Activated CD4-positive, CD25-positive, alpha-beta regulatory T cell (primary cell): Measurements from ENCODE around the gene UBE2H.
"Not testable (repeated sequence)": the region's sequence is repeated elsewhere in the genome, so short reads cannot be mapped to it uniquely, and the experiment has no call there.

Experiments used
- DNase-seq, 4 experiments: peaks; one replicate each; lab custom pipeline; 2025; lab: John Stamatoyannopoulos, UW

Gene UBE2H

DNA sequence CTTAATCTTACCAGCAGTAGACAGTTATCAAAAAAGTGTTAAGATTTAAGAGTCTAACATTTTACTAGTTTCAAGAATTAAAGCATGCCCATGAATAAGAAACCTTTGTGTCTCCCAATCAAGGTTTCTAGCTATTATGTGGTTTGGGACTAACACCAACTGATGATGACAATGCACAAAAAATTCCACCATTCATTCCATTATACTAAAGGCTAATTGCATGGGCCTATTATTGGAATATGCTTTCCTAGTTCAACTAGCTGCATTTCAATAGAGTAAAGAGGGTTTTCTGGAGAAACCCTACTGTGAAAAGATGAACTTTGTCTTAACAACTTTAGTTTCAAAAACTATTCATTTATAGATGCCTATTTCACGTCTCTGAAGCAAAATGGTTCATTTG is 44.6 kb downstream of the UBE2H start:
- DNase-seq, result no peak

- DNase-seq, result no peak
These were observed 45.5 kb downstream of the UBE2H start for GRCh38 chr7:129907122-129907736.

GRCh38 chr7:129906700-129907099 is 46.1 kb downstream of the UBE2H start:
- DNase-seq, result no peak

GRCh38 chr7:129903935-129904334 is 48.8 kb downstream of the UBE2H start:
- no peak for DNase-seq

DNA sequence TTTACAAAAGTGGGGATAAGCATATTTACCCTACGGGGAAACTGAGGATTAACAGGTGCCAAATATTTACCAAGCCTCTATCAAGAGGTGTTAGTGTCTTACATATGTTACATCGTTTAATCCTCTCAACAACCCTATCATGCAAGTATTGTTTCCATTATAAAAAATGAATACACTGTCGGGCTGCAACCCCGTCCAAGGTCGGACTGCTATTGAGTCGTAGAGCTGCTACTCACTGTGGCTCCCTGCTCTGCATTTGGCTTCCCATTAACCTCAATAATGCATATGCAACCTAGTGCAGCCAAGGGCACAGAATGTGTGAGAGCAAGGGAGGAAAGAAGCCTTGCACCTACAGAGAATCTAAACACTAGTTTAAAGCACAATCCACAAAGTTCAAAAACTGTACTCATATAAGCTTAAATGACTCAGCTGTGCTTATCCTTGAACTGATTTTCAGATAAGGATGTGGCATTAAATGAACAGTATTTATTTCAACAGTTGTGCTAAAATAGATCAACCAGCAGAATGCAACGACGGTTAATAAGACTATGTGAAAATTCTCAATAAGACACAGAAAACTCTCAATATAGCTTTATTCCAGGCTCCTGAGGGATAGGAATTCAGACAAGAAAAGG is 49.9 kb downstream of the UBE2H start:
- DNase-seq, result no peak

DNA sequence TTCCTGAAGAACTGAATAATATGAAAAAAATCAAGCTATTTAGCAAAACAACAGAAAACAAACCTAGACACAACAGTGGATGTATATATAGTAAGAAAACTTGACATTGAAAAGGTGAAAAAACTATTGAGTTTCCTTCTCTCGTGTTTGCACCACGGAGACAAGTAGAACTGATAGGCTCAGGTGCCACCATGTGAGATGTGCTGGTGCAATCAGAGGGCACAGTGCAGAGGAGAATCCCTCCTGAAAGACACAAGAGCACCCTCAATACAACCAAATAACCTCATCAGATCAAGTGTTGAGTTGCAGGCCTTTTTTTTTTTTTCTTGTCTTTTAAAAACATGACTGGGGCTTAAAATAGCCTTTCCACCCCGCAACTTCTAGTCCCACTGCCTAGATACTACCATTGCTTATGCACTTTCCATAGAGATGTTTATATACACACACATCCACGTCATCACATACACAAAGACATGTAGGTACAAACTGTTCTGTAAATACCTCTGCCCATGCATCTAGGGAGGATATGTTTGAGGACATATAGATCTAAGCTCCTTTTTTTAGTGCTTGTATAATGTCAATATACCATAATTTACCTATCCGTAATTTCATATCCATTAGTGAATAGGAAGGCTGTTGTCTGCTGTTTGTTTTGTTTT is 54.1 kb downstream of the UBE2H start:
- no peak for DNase-seq

GRCh38 chr7:129898007-129898406 is 54.8 kb downstream of the UBE2H start:
- DNase-seq, result no peak

DNA sequence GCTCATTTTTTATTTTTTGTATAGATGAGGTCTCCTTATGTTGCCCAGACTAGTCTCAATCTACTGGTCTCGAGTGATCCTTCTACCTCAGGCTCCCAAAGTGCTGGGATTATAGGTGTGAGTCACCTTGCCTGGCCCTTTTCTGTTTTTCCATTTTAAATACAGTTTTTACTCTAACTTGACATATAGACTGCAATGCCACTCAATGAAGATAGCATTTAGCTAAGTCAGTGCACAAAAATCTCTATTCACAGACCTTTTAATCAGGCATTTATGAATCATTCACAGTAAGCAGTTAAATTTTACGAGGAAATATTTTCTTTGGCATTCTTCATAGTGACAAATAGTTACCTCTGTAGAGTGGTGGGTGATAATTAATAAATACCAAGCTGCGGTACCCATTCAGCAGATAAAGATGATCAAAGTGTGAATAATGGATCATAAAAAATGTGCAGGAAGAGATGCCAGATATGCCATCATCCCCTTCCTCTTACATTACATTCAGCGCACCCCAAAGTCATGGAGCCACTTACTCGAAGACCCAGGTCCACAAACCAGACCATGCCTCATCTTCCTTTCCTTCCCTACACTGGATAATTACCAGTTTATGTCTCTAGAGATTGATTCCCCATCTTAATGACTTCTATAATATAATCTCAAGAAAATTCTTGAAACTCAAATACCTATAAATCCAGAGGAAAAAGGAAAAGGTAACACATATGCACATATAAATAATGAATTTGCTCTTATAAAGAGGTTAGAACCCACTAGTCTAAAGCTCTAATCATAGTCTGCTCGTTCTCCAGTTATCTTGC is 56.0 kb downstream of the UBE2H start:
- DNase-seq, result no peak

DNA sequence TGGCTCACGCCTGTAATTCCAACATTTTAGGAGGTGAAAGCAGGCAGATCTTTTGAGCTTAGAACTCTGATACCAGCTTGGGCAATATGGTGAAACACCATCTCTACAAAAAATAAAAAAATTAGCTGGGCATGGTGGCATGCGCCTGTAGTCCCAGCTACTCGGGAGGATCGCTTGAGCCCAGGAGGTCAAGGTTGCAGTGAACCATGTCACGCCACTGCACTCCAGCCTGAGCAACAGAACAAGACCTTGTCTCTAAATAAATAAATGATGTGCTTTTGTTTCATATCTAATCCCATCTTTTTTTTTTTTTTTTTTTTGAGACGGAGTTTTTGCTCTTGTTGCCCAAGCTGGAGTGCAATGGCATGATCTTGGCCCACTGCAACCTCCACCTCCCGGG is 58.6 kb downstream of the UBE2H start:
- DNase-seq, result not testable (repeated sequence)

DNA sequence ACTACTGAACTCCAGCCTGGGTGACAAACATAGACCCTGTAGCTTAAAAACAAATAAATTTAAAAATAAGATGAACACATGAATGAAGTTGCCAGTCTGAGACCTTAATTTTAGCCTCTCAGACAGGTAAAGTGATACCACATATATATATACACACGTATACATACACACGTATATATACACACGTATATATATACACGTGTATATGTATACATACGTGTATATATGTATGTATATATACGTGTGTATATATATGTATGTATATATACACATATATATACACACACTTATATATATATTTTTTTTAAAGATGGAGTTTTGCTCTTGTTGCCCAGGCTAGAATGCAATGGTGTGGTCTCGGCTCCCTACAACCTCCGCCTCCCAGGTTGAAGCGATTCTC is 62.7 kb downstream of the UBE2H start:
- DNase-seq, result no peak

DNA sequence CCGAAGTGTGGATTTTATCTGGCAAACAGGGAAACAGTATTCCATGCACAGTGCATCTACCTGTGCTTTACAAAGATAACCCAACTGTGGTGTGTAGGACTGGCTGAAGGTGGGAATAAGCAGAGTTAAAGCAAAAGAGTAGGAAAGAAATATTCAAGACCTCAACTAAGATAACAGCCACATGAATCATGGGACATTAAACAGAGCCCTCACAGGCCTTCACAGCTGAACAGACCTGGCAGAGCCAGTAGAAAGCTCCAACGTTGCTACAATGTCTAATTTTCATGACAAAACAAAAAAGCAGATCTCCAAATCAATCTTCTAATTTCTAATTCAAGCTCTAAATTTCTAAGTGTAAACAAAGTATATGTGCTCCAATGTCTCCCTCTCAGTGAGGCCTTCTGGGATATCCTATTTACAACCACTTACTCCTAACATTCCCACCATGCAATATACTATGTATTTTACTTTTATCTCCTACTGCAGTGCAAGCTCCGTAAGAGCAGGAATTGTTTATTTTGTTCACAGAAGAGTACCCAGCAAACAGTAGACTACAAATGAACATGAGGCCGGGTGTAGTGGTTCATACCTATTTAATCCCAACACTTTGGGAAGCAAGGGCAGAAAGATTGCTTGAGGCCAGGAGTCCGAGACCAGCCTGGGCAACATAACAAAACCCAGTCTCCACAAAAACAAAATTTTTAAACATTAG is 63.5 kb downstream of the UBE2H start:
- no peak for DNase-seq

DNA sequence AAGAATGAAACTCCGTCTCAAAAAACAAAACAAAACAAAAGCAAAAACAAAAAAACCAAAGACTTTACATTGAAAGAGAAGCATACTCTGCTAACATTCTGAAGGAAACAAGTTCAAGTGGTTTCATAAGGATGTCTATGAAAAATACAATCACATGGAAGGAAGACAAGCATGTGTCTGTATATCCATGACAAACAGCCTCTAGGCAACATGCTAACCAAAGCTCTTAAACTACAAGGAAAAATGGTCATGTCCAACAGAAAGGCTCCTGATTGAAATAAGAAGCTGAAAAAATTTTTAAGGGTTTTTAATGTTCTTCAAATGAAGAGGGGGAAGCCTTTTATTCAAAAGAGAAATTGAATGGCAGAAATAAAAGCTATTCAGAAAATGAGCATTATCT is 64.9 kb downstream of the UBE2H start:
- no peak for DNase-seq

GRCh38 chr7:129886818-129887186 is 66.0 kb downstream of the UBE2H start:
- no peak for DNase-seq

GRCh38 chr7:129886167-129886817 is 66.5 kb downstream of the UBE2H start:
- DNase-seq, result no peak

DNA sequence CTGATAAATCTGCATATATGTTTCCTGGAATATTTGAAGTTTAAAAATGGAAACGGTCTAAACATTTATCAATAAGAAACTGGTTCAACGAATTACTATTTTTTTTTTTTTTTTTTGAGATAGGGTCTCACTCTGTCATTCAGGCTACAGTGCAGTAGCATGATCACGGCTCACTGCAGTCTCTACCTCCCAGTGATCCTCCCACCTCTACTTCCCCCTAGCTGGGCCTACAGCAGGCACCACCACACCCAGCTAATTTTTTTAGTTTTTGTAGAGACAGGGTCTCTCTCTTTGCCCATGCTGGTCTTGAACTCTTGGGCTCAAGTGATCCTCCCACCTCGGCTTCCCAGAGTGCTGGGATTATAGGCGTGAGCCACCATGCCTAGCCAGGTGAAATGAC is 68.3 kb downstream of the UBE2H start:
- no peak for DNase-seq

GRCh38 chr7:129883151-129883550 is 69.6 kb downstream of the UBE2H start:
- no peak for DNase-seq

DNA sequence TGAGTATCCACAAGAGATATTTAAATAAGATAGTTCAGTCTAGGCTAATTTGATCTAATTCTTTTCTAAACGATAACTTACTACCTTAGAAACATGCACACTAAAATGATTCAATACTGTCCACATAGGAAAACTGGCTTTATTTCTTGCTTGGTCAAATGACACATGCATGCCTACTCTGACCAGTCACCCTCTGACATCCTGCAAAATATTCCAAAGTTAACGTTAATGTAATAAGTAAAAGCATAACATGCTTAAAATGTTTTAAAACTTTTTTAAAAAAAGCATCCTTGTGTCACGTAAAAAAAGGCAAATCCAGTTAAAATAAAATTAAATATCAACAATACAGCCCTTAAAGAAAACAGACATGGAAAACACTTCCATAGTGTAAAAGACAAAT is 70.2 kb downstream of the UBE2H start:
- no peak for DNase-seq

DNA sequence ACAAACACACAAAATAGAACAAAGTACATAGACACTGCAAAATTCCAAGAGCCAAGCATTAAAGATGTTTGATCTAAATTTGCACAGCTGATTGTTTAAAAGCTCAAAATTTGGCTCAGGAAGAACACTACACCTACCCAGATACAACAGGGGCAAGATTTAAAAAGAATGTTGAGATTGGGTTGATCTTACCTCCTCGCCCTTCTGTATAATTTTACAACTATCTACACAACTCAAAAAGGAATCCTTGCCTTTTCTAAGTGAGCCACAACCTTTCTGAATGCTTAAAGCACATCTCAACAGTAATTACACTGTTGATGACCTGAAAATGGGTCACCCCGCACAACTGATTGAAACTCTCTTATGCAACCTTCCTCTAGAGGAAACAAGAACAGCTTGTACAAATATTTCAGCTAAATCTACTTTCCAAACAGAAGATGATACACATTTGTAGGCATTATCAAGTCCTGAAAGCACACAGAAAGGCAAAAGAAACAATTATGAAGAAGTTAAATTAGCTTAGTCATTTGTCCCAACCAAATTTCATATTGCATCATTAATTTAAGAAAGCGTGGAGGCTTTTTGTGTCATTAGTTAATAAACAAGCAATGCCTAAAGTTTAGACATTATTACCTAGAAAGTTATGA is 75.5 kb downstream of the UBE2H start:
- DNase-seq, result no peak

GRCh38 chr7:129875745-129876411 is 76.9 kb downstream of the UBE2H start:
- no peak for DNase-seq

GRCh38 chr7:129875160-129875559 is 77.6 kb downstream of the UBE2H start:
- no peak for DNase-seq

- DNase-seq, result no peak
These were observed 78.0 kb downstream of the UBE2H start for GRCh38 chr7:129874722-129875121.
